ENCODE results near the gene NCCRP1.

NCCRP1 gene

DNA sequence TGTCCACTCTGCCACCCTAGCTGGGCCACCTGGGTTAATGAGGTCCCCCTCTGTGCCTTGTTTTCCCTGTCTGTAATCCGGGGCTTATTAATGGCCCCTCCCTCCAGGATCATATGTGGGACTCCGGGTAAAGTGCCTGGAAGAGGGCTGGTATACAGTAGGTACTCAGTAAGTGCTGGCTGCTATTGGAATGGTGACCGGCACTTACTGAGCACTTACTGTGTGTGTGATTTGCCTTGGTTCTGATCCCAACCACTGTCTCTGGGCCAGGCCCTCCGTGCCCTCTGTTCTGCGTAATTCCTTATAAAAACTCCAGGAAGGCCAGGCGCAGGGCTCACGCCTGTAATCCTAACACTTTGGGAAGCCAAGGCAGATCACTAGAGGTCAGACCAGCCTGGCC is 30.9 kb upstream of the NCCRP1 start:
- no peak for DNase-seq

DNA sequence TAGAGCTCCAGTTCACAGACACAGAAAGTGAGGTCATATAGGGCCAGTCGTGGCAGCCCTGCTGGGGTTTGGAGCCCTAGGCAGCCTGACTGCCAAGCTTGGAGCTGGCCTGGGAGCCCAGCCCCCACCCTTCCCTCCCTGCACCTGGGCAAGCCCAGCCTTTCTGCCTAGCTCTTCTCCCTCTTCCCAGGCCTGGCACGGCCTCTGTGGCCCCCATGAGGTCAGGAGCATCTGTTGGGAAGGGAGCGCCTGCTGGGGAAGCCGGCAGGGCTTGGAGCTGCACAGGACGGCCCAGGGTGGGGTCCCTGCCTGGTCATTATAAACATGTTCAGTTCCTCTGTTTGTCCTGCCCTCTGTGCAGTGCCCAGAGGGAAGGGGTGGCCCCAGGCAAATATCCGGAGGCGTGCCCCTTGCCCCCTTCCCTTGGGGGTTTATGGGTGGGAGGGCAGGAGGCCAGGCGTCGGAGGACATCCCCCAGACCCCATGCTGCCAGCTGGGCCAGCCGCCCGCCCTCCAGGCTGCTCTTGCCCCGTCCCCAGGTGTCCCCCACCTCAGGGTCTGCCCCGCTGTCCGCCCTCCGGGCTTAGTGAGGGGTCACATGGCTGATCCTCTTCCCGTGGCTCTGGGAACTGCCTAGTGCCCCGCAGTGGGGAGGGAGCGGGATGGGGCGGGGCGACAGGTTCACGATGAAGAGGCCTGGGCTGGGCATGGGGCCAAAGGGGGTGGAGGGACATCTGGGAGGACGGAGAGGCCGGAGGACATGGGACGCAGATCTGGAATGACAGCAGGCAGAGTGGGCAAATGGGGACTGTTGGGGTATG is 30.0 kb upstream of the NCCRP1 start:
- no peak for DNase-seq

DNA sequence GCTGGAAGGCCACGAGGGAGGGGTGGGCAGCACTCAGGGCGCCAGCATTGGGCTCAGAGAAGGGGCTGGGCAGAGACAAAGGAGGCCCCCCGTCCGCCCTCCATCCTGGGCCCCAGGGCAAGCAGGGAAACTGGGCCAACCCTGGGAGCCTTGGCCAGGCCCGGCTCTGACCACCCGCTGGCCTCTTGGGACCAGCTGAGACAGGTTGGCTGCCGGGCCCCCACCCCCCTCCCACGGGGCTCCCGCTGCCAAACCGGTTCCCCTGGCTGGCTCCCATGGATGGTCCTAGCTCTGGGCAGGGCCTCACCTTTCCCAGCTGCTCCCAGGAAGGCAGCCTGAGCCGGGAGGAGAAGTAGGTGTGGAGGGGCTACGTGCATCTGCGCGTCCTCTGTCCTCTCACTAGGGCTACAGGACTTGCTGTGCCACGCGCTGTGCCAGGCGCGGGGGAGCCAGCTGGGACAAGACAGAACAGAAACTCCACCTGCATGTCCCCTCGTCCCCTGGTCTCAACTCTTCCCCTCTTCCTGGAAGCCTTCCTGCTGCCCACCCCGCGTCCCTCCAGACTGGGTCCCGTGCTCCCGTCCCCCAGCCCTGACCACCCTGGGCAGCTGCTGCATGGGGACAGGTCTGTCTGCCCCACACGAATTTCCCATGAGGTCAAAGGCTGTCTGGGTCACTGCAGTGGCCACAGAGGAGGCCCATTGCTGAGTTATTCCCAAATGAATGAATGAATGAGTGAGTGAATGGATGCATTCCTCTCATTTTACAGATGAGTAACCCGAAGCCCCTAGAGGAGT is 29.1 kb upstream of the NCCRP1 start:
- no peak for DNase-seq

DNA sequence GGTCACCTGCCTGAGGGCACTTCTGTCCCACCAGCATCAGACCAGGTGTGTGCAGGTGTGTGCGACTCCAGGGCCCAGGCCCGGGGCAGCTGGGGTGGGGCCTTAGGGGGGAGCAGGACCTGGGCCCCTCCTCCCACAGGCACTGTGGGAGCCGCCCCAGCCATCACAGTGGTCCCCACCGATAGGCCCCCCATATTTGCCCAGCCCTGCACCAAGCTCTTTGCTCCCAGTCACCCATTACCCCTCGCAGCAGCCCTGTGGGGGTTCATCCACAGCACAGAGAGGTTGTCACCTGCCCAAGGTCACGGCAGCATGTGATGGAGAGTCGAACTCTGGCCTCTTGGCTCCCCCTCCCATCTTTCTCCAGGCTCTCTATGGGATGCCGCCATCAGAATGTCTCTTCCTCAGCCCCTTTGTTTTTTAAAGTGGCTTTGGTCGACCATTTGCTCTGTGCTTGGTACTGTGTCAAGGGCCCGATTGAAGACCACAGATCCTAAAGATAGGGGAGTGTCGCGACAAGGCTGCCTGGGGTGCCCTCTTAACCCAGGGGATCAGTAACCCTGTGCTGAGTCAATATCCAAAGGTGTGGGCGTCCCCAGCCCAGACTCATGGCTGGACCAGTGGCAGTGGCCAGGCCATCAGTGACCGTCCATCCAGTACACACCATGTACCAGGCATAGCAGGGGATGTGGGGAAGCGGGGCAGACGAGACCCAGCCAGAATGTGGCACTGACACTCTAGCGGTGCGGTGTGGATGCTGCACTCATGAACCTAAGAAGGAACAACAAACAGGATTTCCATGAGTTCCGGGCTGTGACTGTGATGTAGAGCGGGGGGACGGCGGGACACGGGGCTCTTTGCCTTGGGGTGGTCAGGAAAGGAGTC is 28.3 kb upstream of the NCCRP1 start:
- DNase-seq, result no peak

DNA sequence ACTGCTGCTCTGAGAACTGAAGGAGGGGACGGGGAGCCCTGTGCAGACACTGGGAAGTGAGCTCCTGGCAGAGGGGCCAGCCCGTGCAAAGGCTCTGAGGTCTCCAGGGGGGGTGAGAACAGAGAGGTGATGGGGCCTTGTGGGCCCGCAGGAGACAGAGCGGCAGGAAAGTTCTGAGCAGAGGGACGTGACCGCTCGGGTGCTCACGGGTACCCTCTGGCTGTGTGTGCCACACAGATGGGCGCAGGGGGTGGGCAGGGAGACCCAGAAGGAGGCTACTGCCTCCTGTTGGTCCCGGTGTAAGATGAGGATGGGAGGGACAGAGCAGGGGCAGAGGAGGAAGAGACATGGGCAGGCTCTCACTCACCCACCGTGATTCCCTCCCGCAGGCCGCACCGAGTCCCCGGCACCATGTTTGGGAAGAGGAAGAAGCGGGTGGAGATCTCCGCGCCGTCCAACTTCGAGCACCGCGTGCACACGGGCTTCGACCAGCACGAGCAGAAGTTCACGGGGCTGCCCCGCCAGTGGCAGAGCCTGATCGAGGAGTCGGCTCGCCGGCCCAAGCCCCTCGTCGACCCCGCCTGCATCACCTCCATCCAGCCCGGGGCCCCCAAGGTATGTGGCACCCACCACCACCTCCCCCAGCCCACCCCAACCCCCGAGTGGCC is 27.5 kb upstream of the NCCRP1 start:
- no peak for DNase-seq

DNA sequence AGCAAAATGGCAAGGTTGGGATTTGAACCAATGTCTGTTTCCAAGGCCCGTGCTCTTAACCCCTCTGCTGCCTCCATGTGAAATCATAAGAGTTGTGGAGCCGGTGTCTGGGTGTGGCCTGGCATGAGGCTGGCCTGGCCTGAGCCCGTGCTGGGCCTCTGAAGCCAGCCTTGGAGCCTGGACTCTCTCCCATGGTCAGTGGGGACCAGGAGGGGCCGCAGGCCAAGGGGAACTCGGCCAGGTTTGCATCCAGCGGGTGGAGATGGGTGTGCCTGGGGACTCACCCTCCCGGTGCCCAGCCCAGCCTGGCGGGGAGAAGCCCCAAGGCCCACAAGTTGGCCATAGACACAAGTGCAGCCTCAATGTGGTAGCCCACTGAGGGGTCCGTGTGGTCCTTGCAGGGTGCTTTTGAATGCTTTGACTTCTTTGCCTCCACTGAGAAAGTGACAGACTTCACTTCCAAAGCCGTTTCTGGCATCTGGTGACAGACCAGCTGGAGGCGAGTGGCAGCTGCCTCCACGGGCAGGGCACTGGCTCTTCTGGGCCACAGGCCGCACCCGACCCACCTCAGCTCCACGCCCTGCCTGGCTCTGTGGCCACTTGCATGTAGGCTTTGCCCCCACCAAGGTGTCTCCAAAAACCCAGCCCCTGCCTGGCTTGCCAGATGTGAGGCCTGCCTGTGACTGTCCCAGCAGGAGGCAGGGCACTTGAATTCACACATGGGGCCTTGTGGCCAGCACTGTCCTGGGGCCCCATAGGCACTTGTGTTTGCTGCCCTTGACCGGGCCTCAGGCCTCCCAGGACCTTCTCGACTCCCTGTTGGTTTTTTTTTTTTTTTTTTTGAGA is 26.2 kb upstream of the NCCRP1 start:
- no peak for DNase-seq

DNA sequence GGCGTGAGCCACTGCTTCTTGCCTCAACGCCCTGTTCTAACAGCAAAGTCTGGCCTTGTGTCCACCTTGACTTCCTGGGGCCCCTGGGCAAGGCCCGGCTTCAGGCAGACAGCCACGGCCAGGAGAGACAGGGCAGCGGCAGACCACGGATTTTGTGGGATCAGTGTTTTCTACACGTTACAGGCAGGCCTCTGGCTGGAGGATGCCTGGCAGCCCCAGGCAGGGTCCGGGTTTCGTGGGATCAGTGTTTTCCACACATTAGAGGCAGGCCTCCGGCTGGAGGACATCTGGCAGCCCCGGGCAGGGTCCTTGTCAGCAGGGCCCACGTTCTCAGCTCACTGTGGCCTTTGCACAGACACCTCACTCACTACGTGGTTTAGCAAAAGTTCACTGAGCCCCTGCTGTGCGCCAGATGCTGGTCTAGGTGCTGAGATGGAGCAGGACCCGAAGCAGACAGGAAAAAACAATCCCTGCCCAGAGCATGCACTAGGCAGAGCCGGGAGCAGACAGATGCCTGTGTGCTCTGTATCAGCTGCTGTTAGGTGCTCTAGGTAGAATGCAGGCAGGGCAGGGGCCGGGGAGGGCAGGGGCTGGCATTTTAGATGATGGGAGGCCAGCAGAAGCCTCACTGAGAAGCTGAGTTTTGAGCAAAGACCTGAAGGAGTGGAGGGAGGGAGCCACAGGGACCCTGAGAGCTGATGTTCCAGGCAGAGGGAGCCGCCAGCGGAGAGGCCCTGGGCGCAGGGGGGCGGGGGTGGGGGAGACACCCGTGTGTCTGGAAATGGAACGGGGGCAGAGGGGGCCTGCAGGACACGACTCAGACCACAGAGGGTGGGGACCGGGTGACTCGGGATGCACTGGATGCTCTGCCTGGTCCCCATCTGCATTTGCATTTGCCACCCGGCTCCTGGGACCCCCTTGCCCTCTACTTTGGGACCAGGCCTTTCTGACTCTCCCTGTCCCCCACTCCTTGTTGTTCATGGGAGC is 25.0 kb upstream of the NCCRP1 start:
- DNase-seq, result no peak

DNA sequence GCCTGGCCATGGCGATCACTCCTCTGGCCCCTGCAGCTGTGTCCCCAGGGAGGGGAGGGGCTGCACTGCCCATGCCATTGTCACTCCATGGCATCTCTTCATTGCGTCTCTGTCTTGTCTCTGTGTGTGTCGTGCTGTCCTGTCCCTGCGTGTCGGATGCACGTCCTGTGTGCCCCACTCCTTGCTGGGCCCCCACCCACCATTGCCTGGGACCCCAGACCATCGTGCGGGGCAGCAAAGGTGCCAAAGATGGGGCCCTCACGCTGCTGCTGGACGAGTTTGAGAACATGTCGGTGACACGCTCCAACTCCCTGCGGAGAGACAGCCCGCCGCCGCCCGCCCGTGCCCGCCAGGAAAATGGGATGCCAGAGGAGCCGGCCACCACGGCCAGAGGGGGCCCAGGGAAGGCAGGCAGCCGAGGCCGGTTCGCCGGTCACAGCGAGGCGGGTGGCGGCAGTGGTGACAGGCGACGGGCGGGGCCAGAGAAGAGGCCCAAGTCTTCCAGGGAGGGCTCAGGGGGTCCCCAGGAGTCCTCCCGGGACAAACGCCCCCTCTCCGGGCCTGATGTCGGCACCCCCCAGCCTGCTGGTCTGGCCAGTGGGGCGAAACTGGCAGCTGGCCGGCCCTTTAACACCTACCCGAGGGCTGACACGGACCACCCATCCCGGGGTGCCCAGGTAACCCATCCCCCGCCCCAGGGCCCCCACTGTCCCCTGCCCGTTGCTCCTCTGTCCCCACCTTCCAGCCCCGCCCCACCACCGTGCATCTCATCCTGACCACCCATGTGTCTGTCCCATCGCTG is 23.9 kb upstream of the NCCRP1 start:
- no peak for DNase-seq

DNA sequence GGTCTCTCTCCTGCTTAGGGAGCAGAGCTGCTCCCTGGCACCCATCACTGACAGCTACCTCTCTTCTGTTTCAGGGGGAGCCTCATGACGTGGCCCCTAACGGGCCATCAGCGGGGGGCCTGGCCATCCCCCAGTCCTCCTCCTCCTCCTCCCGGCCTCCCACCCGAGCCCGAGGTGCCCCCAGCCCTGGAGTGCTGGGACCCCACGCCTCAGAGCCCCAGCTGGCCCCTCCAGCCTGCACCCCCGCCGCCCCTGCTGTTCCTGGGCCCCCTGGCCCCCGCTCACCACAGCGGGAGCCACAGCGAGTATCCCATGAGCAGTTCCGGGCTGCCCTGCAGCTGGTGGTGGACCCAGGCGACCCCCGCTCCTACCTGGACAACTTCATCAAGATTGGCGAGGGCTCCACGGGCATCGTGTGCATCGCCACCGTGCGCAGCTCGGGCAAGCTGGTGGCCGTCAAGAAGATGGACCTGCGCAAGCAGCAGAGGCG is 23.2 kb upstream of the NCCRP1 start:
- no peak for DNase-seq

DNA sequence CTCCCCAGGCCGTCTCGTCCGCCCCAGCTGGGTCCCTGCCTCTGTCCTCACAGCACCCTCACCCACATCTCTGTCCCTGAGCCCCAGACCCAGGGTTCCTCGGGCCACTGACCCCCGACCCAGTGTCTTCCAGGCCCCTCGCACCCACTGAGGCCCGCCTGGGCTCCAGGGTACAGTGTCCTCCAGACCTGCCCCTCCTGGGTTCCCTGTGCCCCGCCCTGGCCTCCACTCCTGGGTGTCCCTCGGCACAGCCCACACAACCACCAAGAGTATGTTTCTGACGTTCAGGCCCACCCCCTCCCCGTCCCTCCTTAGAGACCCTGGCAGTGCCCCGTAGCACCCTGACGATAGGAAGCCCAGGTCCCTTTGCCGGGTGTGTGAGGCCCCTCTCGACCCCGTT is 22.6 kb upstream of the NCCRP1 start:
- DNase-seq, result no peak

DNA sequence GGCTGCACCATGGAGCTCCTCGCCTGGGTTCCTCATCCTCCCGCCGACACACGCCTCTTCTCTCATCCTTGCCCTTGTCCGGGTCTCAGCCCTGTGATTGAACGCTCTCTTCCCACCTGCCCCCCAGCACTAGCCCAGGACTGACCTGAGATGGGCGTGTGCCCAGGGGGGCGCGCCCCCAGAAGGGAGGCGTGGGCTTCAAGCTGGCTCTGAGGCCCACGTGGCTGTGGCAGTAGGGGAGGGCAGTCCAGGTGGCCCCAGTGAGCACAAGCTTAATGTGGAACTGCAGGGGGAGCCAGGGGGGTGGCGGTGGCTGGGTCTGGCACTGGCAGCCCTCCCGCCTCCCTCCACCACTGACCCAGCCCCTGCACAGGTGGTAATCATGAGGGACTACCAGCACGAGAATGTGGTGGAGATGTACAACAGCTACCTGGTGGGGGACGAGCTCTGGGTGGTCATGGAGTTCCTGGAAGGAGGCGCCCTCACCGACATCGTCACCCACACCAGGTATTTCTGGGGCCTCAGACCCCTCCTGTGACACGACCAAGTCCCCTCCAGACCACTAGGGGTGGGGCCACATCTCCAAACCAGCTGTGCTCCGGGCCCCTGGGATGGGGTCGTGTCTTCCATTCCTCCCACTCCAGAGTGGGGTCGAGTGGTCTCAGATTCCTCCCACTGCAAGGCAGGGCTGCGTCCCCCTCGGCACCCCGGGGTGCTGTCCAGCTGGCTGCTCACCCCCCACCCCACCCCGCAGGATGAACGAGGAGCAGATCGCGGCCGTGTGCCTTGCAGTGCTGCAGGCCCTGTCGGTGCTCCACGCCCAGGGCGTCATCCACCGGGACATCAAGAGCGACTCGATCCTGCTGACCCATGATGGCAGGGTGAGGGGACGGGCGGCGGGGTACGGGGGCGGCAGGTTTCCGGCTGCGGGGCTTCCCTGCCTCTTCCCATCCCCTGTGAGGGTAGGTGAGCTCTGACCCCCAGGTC is 21.9 kb upstream of the NCCRP1 start:
- no peak for DNase-seq

DNA sequence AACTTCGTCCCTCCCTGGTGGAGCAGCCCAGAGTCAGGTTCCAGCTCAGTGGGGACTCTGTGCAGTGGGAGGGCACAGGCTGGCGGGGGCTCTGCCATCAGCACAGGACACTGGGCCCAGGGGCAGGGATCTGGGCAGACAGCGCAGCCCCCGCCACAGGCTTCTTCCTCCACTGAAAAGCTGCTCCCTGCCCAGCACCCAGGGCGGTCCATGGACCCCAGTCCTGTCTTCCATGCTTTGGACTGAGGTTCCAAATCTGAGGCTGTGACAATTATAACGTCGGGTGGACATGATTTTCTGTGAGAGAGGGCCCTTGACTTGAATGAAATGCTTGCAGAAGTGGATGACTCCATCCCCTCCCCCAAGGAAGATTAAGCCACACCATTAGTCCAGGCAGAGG is 21.2 kb upstream of the NCCRP1 start:
- no peak for DNase-seq

DNA sequence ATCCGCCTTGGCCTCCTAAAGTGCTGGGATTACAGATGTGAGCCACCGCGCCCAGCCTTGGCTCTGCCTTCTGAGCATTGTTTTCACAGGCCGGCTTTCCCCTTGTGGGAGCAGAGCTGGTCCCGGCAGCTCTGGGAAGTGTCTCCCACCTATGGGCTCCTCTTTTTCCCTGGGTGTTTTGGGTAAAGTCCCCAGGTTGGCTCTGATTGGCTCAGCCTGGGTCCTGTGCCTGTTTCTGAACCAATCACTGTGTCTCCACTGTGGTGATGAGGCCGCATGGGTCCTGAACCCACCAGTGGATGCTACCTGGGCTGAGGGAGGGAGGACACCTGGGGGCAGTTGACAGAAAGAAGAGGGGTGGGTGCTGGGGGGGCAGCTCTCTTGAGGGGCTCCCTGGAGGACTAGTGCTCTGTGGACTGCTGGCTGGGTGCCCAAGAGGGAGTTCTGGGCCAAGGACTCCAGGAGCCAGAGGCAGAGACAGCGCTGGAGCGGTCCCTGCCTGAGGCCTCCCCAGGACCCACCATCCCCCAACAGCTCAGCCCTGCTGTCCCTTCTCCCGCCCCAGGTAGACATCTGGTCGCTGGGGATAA is 19.6 kb upstream of the NCCRP1 start:
- DNase-seq, result no peak

DNA sequence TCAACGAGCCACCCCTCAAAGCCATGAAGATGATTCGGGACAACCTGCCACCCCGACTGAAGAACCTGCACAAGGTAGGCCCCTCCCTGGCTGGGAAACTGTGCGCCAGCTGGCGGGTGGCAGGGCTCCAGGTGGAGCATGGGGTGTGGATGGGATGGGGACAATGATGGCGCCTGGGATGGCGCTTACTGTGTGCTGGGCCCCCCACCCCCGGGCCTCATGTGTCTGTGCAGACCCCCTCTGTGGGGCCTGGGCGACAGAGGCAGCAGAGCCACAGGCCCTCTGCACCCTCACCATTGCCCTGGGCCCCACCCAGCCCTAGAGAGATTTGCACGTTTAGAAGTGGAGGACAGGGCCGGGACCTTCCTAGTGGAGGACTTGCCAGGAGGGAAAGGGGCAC is 19.0 kb upstream of the NCCRP1 start:
- DNase-seq, result no peak

DNA sequence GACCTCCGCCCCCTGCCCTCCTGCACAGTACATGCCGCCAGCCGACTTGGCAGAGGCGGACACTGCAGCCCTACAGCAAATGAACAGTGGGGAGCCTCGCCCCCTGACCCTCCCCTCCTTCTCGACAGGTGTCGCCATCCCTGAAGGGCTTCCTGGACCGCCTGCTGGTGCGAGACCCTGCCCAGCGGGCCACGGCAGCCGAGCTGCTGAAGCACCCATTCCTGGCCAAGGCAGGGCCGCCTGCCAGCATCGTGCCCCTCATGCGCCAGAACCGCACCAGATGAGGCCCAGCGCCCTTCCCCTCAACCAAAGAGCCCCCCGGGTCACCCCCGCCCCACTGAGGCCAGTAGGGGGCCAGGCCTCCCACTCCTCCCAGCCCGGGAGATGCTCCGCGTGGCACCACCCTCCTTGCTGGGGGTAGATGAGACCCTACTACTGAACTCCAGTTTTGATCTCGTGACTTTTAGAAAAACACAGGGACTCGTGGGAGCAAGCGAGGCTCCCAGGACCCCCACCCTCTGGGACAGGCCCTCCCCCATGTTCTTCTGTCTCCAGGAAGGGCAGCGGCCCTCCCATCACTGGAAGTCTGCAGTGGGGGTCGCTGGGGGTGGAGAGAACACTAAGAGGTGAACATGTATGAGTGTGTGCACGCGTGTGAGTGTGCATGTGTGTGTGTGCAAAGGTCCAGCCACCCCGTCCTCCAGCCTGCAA is 18.3 kb upstream of the NCCRP1 start:
- DNase-seq, result no peak

DNA sequence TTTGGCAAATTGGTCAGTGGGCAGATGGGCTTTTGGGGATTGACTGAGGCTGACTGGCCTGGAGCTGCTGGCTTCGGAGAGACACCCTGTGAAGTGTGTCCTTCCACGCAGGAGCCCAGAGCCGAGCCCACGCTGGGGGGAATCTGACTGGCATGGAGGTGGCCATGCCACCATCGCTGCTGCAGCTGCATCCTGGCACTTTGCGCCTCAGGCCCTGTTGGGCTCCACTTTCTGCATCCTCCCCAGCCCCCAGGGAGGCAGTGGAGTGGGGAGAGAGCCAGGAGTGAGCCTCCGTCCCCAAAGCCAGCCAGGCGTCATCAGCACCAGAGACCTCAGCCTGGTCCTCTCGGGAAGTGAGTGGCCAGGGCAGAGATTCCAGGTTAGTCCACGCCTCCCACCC is 17.0 kb upstream of the NCCRP1 start:
- DNase-seq, result no peak

DNA sequence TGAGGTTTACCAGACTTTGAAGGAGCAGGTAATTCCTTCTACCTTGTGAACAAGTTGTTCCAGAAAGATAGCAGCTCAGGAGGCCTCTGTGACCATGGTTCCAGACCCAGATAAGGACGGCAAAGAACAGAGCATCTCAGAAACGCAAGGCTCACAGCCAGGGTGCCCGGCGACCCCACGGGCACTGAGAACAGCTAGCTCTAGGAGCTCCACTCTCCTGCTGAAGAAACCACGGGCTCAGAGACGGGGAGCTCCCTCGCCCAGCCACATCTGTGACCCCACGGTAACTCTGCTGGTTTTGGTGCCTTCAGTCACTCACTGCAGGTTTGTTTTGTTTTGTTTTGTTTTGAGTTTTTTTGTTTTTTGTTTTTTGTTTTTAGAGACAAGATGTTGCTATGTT is 16.0 kb upstream of the NCCRP1 start:
- DNase-seq, result no peak
